Astrocyte (in vitro differentiated cells and primary cell): ENCODE data around the gene C19orf12. TPM values are rescaled to one million over a fixed set of nuclear protein-coding genes. Genes with fewer than 3 reads are reported as not detected.

Source experiments
- DNase-seq: peaks from one replicate; pipeline ENCODE4 v3.0.0-alpha.2; 2010; ENCODE audit warnings: low read depth
- FAIRE-seq: peaks from 2 replicates; lab custom pipeline; 2011; peaks lifted over from hg19 to GRCh38; lab: Jason Lieb, UNC
- H2AFZ ChIP-seq: 2 replicates; pipeline ENCODE4 v1.6.0; 2012; ENCODE audit warnings: low read depth, low read length, inconsistent platforms
- H3K27ac ChIP-seq: 2 replicates; pipeline ENCODE4 v1.5.1; 2011; ENCODE audit warnings: low read depth, low read length, inconsistent platforms
- H3K27me3 ChIP-seq: 2 replicates; pipeline ENCODE4 v1.6.0; 2011; ENCODE audit warnings: low read length, inconsistent platforms; ENCODE audit not compliant: insufficient read depth
- H3K36me3 ChIP-seq: 2 replicates; pipeline ENCODE4 v1.5.1; 2011; ENCODE audit warnings: low read length, inconsistent platforms; ENCODE audit not compliant: insufficient read depth
- H3K4me1 ChIP-seq: 2 replicates; pipeline ENCODE4 v1.5.1; 2011; ENCODE audit warnings: low read length, inconsistent platforms; ENCODE audit not compliant: insufficient read depth
- H3K4me2 ChIP-seq: 2 replicates; pipeline ENCODE4 v1.6.0; 2012; ENCODE audit warnings: low read length, inconsistent platforms
- H3K4me3 ChIP-seq: 2 replicates; pipeline ENCODE4 v1.5.1; 2011; ENCODE audit warnings: low read depth, mild to moderate bottlenecking, low read length, inconsistent platforms; ENCODE audit not compliant: insufficient read depth
- H3K79me2 ChIP-seq: 2 replicates; pipeline ENCODE4 v1.6.0; 2012; ENCODE audit warnings: mild to moderate bottlenecking, low read length, inconsistent platforms; ENCODE audit not compliant: insufficient read depth
- H3K9ac ChIP-seq: 2 replicates; pipeline ENCODE4 v1.6.0; 2012; ENCODE audit warnings: mild to moderate bottlenecking, low read length, inconsistent platforms
- H3K9me3 ChIP-seq: 2 replicates; pipeline ENCODE4 v1.5.1; 2012; ENCODE audit warnings: low read depth, mild to moderate bottlenecking, low read length, inconsistent platforms; ENCODE audit not compliant: insufficient read depth
- H4K20me1 ChIP-seq: 2 replicates; pipeline ENCODE4 v1.6.0; 2012; ENCODE audit warnings: low read length, inconsistent platforms; ENCODE audit not compliant: insufficient read depth
- H3K27ac Mint-ChIP-seq: one replicate; pipeline ENCODE4 v1.8.0; 2021; ENCODE audit warnings: mild to moderate bottlenecking, mixed read lengths; ENCODE audit not compliant: unreplicated experiment
- H3K27me3 Mint-ChIP-seq: one replicate; pipeline ENCODE4 v1.8.0; 2021; ENCODE audit warnings: low read depth, mixed read lengths; ENCODE audit not compliant: unreplicated experiment
- H3K36me3 Mint-ChIP-seq: one replicate; pipeline ENCODE4 v1.8.0; 2021; ENCODE audit warnings: low read depth, mixed read lengths; ENCODE audit not compliant: unreplicated experiment
- H3K4me1 Mint-ChIP-seq: one replicate; pipeline ENCODE4 v1.8.0; 2021; ENCODE audit warnings: low read depth, mixed read lengths; ENCODE audit not compliant: unreplicated experiment
- H3K4me3 Mint-ChIP-seq: one replicate; pipeline ENCODE4 v1.8.0; 2021; ENCODE audit warnings: mild to moderate bottlenecking, moderate library complexity, mixed read lengths; ENCODE audit not compliant: unreplicated experiment
- H3K9me3 Mint-ChIP-seq: one replicate; pipeline ENCODE4 v1.8.0; 2021; ENCODE audit warnings: mild to moderate bottlenecking, mixed read lengths; ENCODE audit not compliant: unreplicated experiment
- EZH2 ChIP-seq: IDR thresholded peaks from 2 replicates; pipeline ENCODE4 v1.6.1; 2012; ENCODE audit warnings: mild to moderate bottlenecking, low read length, inconsistent platforms; ENCODE audit not compliant: insufficient read depth
- total RNA-seq: library from RNA; stranded (reverse); gene quantifications from 2 replicates; pipeline ENCODE4 v1.2.1, GENCODE V29; 2021
- TF ChIP-seq, protein P1 (sequence below): IDR thresholded peaks from 2 replicates; pipeline ENCODE4 v1.5.1; 2011; ENCODE audit warnings: low read depth, mild to moderate bottlenecking, inconsistent platforms, low read length, moderate library complexity; ENCODE audit not compliant: insufficient read depth

Gene C19orf12
- total RNA-seq, 1 donor from 2014 or later = 38.7 TPM

DNA sequence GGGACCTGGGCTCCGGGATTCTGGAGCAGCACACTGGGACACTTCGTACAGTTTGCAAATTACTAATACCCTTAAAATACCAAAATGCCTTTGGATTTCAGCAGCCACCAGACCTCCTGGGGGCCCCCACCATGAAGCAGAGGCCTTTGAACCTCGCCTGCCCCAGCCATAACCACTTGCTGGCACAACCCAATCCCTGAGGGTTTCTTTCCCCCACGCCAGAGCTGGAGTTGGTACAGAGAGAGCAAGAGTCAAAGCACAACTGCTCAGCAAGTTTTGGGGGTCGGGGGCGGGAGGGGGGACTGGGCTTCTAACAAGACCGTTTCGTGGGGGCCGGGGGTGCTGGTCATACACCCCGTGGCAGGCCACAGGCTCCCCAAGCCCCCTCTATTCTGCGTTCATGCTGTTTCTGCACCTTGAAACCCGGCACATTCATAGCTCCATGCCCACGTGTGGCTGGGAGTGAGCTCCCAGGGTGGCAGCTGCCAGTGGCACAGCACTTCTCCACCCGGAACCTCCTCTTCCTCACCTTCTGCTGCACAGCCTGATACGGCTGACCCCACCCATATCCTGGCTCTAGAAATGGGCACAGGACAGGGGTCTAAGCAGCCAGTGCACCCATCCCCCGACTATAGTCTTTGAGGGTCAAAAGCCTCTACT, 32.7 kb downstream of the C19orf12 start:
- Histone ChIP-seq H3K4me2 (peak overlapping the region; percentile 67), H3K4me3 (no peak overlapping the region), H3K9me3 (no peaks in the 10 kb centered on the region), H3K79me2 (no peaks in the 10 kb centered on the region), H3K9ac (peak overlapping the region; percentile 5), H4K20me1 (no peaks in the 10 kb centered on the region), H3K27ac (no peak overlapping the region), H3K36me3 (no peaks in the 10 kb centered on the region), H3K27me3 (no peaks in the 10 kb centered on the region), H3K4me1 (peaks cover 26% of the 10 kb centered on the region), H2AFZ (peak overlapping the region; percentile 40)
- Mint-ChIP-seq H3K9me3 (peaks cover 1% of the 10 kb centered on the region), H3K27ac (peak overlapping the region; percentile 75), H3K27me3 (peaks cover 2% of the 10 kb centered on the region), H3K4me1 (peaks cover 13% of the 10 kb centered on the region), H3K36me3 (no peaks in the 10 kb centered on the region), H3K4me3 (no peak overlapping the region)
- TF ChIP-seq EZH2 = no peak
- TF ChIP-seq, protein P1, sequence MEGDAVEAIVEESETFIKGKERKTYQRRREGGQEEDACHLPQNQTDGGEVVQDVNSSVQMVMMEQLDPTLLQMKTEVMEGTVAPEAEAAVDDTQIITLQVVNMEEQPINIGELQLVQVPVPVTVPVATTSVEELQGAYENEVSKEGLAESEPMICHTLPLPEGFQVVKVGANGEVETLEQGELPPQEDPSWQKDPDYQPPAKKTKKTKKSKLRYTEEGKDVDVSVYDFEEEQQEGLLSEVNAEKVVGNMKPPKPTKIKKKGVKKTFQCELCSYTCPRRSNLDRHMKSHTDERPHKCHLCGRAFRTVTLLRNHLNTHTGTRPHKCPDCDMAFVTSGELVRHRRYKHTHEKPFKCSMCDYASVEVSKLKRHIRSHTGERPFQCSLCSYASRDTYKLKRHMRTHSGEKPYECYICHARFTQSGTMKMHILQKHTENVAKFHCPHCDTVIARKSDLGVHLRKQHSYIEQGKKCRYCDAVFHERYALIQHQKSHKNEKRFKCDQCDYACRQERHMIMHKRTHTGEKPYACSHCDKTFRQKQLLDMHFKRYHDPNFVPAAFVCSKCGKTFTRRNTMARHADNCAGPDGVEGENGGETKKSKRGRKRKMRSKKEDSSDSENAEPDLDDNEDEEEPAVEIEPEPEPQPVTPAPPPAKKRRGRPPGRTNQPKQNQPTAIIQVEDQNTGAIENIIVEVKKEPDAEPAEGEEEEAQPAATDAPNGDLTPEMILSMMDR = no peak
- DNase-seq = no peak
- no peak for FAIRE-seq

DNA sequence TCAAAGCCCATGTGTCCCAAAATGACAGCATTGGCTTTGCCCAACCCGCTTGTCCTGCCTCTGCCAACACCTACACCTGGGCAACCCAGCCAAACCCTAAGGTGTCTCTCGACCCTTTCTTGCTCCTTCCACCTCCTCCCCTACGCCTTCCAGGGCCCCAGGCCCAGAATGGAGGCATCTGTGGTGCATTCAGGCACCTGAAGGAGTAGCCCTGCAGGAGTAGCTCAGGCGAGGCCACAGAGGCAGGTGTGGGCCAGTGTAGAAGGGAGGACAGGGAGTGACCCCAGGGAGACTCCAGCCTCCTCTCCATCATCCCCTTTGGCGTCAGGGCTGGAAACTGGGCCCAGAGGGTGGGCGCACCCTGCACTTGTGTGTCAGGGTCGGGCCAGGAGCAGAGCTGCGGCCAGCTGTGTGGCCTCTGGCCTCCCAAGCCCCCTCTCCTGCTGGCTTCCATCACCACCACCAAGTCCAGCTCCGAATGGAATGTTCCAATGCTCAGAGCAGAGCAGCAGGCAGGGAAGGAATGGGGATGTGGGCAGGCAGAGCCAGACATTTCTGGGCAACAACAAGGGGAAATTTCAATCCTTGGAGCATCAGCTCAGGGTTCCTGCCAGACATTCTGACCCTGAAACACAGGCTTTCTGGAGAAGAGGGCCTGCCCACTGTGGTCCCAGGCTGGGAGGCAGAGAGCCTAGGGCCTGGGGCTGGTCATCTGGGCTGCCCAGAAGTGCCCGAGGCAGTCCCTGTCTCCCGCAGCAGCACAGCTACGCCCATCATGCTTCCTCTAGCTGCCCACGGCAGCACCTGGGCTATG, 33.4 kb downstream of the C19orf12 start:
- H3K4me3 ChIP-seq = no peak overlapping the region
- no peak overlapping the region for H2AFZ ChIP-seq
- H3K36me3 ChIP-seq = no peaks in the 10 kb centered on the region
- peaks cover 2% of the 10 kb centered on the region for H3K36me3 Mint-ChIP-seq
- peaks cover 8% of the 10 kb centered on the region for H3K4me1 Mint-ChIP-seq
- no peaks in the 10 kb centered on the region for H3K79me2 ChIP-seq
- no peak overlapping the region for H3K4me2 ChIP-seq
- H3K4me1 ChIP-seq = peaks cover 20% of the 10 kb centered on the region
- no peaks in the 10 kb centered on the region for H3K27me3 ChIP-seq
- no peak overlapping the region for H3K27ac ChIP-seq
- no peak overlapping the region for H3K27ac Mint-ChIP-seq
- H4K20me1 ChIP-seq = no peaks in the 10 kb centered on the region
- FAIRE-seq (no peak), DNase-seq (peak; percentile 57)
- peaks cover 2% of the 10 kb centered on the region for H3K27me3 Mint-ChIP-seq
- TF ChIP-seq, protein P1 = no peak
- no peak for TF ChIP-seq EZH2
- H3K9me3 Mint-ChIP-seq = no peaks in the 10 kb centered on the region
- no peak overlapping the region for H3K9ac ChIP-seq
- H3K9me3 ChIP-seq = no peaks in the 10 kb centered on the region
- no peak overlapping the region for H3K4me3 Mint-ChIP-seq

DNA sequence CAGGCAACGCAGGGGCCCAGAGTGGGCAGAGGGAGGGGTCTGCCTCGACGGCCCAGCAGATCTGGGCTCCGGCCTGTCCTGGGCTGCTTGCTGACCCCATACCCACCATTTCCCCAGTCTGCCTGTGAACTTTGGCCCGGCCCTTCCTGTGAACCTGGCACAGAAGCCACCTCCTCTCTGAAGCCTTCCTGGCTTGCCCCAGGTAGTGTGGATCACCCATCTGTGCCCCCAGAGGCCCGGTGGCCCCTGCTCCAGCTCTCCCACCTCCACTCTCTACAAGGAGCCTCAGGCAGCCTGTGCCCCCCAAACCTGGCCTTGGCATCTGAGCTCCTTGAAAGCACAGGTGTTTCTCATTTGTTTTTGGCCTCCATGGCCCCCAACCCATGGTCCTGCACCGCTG, 34.1 kb downstream of the C19orf12 start:
- peaks cover 4% of the 10 kb centered on the region for H3K4me1 Mint-ChIP-seq
- no peaks in the 10 kb centered on the region for H3K36me3 ChIP-seq
- no peak overlapping the region for H3K9ac ChIP-seq
- no peak overlapping the region for H3K27ac ChIP-seq
- no peak overlapping the region for H3K4me3 ChIP-seq
- H2AFZ ChIP-seq = no peak overlapping the region
- no peaks in the 10 kb centered on the region for H3K27me3 ChIP-seq
- TF ChIP-seq, protein P1 = no peak
- TF ChIP-seq EZH2 = no peak
- H4K20me1 ChIP-seq = no peaks in the 10 kb centered on the region
- H3K9me3 Mint-ChIP-seq = no peaks in the 10 kb centered on the region
- no peak overlapping the region for H3K4me2 ChIP-seq
- FAIRE-seq = no peak
- DNase-seq = no peak
- no peak overlapping the region for H3K27ac Mint-ChIP-seq
- peaks cover 2% of the 10 kb centered on the region for H3K27me3 Mint-ChIP-seq
- H3K36me3 Mint-ChIP-seq = peaks cover 2% of the 10 kb centered on the region
- H3K79me2 ChIP-seq = no peaks in the 10 kb centered on the region
- H3K4me1 ChIP-seq = peaks cover 16% of the 10 kb centered on the region
- no peaks in the 10 kb centered on the region for H3K9me3 ChIP-seq
- H3K4me3 Mint-ChIP-seq = no peak overlapping the region
